Erythroblast (primary cell): ENCODE measurements around the gene ANKRD10.

Source experiments
- GATA1 ChIP-seq: IDR thresholded peaks from 2 replicates; pipeline ENCODE4 v1.6.1; 2011; ENCODE audit warnings: low read depth, mild to moderate bottlenecking, control low read depth, low read length, moderate library complexity
- POLR2A ChIP-seq: IDR thresholded peaks from 2 replicates; pipeline ENCODE4 v1.6.1; 2011; ENCODE audit warnings: mild to moderate bottlenecking, low read length

DNA sequence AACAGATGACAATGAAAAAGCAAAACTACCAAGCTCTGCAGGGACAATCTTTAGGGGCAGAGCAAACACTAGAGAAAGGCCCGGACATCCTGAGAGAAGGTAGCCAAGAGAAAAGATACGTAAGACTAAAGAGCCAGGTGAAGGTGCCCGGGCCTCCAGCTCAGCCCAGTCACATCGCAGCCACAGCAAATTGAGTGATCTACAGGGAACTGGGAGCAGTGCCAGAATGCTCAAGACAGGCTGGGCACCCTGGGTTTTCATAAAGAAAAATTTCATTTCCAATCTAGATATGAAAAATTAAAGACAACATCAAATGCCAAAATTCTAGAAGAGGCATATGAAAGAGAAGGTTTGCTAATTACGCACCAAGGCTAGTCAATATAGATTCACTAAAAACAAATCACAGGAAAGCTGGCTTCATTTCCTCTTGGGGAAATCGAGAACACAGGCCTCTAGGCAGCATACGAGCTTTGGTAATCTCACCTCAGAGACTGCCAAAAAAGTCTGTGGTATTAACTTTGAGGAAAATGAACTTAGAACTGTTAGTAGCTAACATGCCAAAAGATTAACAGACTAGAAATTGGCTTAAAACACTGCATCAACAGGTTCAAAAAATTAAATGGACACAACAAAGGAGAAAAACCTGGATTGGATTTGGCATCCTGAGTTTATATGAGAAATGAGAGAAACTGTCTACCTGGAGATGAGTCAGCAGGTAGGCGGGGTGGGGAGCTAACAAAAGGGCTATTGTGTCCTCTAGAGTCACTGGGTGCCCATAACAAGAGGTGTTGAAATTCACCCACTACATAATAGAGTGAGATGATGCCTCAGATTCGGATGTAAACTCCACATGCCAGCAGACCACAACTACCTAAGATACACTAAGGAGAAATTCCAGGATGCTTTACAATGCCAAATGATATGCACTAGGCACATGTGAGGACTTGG is 6.6 kb downstream of the ANKRD10 start:
- TF ChIP-seq POLR2A (no peak), GATA1 (no peak)
